Measurements from ENCODE around the gene BIRC2.

The BIRC2 gene

DNA sequence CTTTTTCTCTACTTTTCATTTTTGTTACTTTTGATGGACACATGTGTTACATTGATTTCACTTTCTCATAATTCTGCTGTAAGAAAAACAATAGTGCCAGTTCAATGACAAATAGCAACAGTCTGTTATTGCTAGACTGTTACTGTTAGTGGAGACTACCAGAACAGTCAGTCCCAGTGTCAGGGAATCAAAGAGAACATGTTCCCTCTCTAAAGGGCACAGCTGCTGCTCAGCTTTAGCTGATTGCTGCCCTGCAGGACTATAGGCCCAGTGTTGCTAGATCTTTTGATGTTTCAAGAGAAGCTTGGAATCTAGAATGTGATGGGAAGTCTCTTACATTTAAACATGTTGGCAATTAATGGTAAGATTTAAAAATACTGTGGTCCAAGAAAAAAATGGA is 26.3 kb upstream of the BIRC2 start:
- CTCF ChIA-PET, result no interaction called here
- Histone ChIP-seq H3K9me3 (ENCODE audit: control insufficient read depth, insufficient read depth, low read depth, low read length) (no peaks in the 10 kb centered on the region), H3K36me3 (ENCODE audit: control insufficient read depth in 2 of 2, insufficient read depth in 1 of 2, low read length in 2 of 2) (no peaks in the 10 kb centered on the region), H3K27ac (ENCODE audit: extremely low read depth, low read depth, low read length) (no peak overlapping the region), H3K4me3 (ENCODE audit: low read depth, low read length) (no peak overlapping the region), H3K4me1 (ENCODE audit: control insufficient read depth, insufficient read depth, low read length) (no peaks in the 10 kb centered on the region)
- TF ChIP-seq ZNF600 (tag by site-specific recombination; IDR thresholded peaks at IDR 0.05) (no peak), ZNF571 (tag by site-specific recombination; IDR thresholded peaks at IDR 0.05) (no peak), ZNF658 (tag by site-specific recombination; IDR thresholded peaks at IDR 0.05) (no peak), ZNF621 (tag by site-specific recombination; IDR thresholded peaks at IDR 0.05) (no peak), ZNF529 (tag by site-specific recombination; IDR thresholded peaks at IDR 0.05; ENCODE audit: insufficient replicate concordance) (no peak), SCRT2 (tag by site-specific recombination; IDR thresholded peaks at IDR 0.05) (no peak), ZFP41 (tag by site-specific recombination; IDR thresholded peaks at IDR 0.05; ENCODE audit: borderline replicate concordance) (no peak), ZBTB1 (tag by site-specific recombination; IDR thresholded peaks at IDR 0.05) (no peak), ZBTB7A (tag by site-specific recombination; IDR thresholded peaks at IDR 0.05; ENCODE audit: low read depth) (no peak), WT1 (tag by site-specific recombination; IDR thresholded peaks at IDR 0.05) (no peak), HOXA7 (CRISPR knock-in tag; IDR thresholded peaks at IDR 0.05; ENCODE audit: borderline replicate concordance) (no peak), ZNF701 (tag by site-specific recombination; IDR thresholded peaks at IDR 0.05) (no peak), ZSCAN30 (tag by site-specific recombination; IDR thresholded peaks at IDR 0.05) (no peak), ZNF747 (tag by site-specific recombination; IDR thresholded peaks at IDR 0.05) (no peak), ZNF24 (tag by site-specific recombination; IDR thresholded peaks at IDR 0.05) (no peak)
- TF ChIP-seq, protein P1, sequence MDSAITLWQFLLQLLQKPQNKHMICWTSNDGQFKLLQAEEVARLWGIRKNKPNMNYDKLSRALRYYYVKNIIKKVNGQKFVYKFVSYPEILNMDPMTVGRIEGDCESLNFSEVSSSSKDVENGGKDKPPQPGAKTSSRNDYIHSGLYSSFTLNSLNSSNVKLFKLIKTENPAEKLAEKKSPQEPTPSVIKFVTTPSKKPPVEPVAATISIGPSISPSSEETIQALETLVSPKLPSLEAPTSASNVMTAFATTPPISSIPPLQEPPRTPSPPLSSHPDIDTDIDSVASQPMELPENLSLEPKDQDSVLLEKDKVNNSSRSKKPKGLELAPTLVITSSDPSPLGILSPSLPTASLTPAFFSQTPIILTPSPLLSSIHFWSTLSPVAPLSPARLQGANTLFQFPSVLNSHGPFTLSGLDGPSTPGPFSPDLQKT (IDR thresholded peaks at IDR 0.05; ENCODE audit: borderline replicate concordance, low read depth, low read length), result no peak
- TF ChIP-seq, protein P2, sequence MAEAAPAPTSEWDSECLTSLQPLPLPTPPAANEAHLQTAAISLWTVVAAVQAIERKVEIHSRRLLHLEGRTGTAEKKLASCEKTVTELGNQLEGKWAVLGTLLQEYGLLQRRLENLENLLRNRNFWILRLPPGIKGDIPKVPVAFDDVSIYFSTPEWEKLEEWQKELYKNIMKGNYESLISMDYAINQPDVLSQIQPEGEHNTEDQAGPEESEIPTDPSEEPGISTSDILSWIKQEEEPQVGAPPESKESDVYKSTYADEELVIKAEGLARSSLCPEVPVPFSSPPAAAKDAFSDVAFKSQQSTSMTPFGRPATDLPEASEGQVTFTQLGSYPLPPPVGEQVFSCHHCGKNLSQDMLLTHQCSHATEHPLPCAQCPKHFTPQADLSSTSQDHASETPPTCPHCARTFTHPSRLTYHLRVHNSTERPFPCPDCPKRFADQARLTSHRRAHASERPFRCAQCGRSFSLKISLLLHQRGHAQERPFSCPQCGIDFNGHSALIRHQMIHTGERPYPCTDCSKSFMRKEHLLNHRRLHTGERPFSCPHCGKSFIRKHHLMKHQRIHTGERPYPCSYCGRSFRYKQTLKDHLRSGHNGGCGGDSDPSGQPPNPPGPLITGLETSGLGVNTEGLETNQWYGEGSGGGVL (tag by site-specific recombination; IDR thresholded peaks at IDR 0.05), result no peak
- TF ChIP-seq, protein P3, sequence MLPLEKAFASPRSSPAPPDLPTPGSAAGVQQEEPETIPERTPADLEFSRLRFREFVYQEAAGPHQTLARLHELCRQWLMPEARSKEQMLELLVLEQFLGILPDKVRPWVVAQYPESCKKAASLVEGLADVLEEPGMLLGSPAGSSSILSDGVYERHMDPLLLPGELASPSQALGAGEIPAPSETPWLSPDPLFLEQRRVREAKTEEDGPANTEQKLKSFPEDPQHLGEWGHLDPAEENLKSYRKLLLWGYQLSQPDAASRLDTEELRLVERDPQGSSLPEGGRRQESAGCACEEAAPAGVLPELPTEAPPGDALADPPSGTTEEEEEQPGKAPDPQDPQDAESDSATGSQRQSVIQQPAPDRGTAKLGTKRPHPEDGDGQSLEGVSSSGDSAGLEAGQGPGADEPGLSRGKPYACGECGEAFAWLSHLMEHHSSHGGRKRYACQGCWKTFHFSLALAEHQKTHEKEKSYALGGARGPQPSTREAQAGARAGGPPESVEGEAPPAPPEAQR (tag by site-specific recombination; IDR thresholded peaks at IDR 0.05), result no peak
- TF ChIP-seq, protein P4, sequence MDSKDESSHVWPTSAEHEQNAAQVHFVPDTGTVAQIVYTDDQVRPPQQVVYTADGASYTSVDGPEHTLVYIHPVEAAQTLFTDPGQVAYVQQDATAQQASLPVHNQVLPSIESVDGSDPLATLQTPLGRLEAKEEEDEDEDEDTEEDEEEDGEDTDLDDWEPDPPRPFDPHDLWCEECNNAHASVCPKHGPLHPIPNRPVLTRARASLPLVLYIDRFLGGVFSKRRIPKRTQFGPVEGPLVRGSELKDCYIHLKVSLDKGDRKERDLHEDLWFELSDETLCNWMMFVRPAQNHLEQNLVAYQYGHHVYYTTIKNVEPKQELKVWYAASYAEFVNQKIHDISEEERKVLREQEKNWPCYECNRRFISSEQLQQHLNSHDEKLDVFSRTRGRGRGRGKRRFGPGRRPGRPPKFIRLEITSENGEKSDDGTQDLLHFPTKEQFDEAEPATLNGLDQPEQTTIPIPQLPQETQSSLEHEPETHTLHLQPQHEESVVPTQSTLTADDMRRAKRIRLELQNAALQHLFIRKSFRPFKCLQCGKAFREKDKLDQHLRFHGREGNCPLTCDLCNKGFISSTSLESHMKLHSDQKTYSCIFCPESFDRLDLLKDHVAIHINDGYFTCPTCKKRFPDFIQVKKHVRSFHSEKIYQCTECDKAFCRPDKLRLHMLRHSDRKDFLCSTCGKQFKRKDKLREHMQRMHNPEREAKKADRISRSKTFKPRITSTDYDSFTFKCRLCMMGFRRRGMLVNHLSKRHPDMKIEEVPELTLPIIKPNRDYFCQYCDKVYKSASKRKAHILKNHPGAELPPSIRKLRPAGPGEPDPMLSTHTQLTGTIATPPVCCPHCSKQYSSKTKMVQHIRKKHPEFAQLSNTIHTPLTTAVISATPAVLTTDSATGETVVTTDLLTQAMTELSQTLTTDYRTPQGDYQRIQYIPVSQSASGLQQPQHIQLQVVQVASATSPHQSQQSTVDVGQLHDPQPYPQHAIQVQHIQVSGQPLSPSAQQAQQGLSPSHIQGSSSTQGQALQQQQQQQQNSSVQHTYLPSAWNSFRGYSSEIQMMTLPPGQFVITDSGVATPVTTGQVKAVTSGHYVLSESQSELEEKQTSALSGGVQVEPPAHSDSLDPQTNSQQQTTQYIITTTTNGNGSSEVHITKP (tag by site-specific recombination; IDR thresholded peaks at IDR 0.05), result no peak
- POLR2A ChIA-PET, result no interaction called here

DNA sequence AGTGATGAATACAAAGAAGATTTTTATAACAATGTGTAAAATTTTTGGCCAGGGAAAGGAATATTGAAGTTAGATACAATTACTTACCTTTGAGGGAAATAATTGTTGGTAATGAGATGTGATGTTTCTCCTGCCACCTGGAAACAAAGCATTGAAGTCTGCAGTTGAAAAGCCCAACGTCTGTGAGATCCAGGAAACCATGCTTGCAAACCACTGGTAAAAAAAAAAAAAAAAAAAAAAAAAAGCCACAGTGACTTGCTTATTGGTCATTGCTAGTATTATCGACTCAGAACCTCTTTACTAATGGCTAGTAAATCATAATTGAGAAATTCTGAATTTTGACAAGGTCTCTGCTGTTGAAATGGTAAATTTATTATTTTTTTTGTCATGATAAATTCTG is 24.5 kb upstream of the BIRC2 start:
- Histone ChIP-seq H3K27ac (ENCODE audit: extremely low read depth, low read depth, low read length) (no peak overlapping the region), H3K4me3 (ENCODE audit: low read depth, low read length) (no peak overlapping the region), H3K4me1 (ENCODE audit: control insufficient read depth, insufficient read depth, low read length) (no peaks in the 10 kb centered on the region), H3K9me3 (ENCODE audit: control insufficient read depth, insufficient read depth, low read depth, low read length) (no peaks in the 10 kb centered on the region), H3K36me3 (ENCODE audit: control insufficient read depth in 2 of 2, insufficient read depth in 1 of 2, low read length in 2 of 2) (no peaks in the 10 kb centered on the region)
- ChIA-PET POLR2A (no interaction called here), CTCF (interaction anchor here (1.2 kb wide), 1 partner anchor 22 kb away, joined by 3 read pairs; no protein-coding TSS in a partner anchor)
- TF ChIP-seq ZNF391 (tag by site-specific recombination; IDR thresholded peaks at IDR 0.05; ENCODE audit: borderline replicate concordance, low read depth), result no peak
- TF ChIP-seq ZNF366 (tag by site-specific recombination; conservative IDR thresholded peaks at IDR 0.05), result no peak
- no peak for TF ChIP-seq MEIS1 (CRISPR knock-in tag; IDR thresholded peaks at IDR 0.05; ENCODE audit: borderline replicate concordance)
- TF ChIP-seq ZXDB (tag by site-specific recombination; IDR thresholded peaks at IDR 0.05), result no peak
- TF ChIP-seq YY2 (tag by site-specific recombination; IDR thresholded peaks at IDR 0.05), result no peak
- TF ChIP-seq, protein P5, sequence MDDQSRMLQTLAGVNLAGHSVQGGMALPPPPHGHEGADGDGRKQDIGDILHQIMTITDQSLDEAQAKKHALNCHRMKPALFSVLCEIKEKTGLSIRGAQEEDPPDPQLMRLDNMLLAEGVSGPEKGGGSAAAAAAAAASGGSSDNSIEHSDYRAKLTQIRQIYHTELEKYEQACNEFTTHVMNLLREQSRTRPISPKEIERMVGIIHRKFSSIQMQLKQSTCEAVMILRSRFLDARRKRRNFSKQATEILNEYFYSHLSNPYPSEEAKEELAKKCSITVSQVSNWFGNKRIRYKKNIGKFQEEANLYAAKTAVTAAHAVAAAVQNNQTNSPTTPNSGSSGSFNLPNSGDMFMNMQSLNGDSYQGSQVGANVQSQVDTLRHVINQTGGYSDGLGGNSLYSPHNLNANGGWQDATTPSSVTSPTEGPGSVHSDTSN (CRISPR knock-in tag; IDR thresholded peaks at IDR 0.05), result no peak
- TF ChIP-seq ZBTB8A (tag by site-specific recombination; IDR thresholded peaks at IDR 0.05), result no peak
